ENCODE data around the gene RETN.

Gene RETN

GRCh38 chr19:7694499-7694898, 25.6 kb downstream of the RETN start:
- no peak overlapping the region for H2AFZ ChIP-seq (ENCODE audit: insufficient read depth, low read length, poor library complexity)
- no peak overlapping the region for H4K8ac ChIP-seq (ENCODE audit: low read depth, low read length)
- no peak overlapping the region for H3K27ac ChIP-seq (ENCODE audit: low read depth, low read length)
- H4K91ac ChIP-seq (ENCODE audit: low read depth, low read length), result no peak overlapping the region
- H2BK120ac ChIP-seq (ENCODE audit: insufficient read depth, low read length, poor library complexity), result no peak overlapping the region
- H3K14ac ChIP-seq (ENCODE audit: low read length), result no peak overlapping the region
- H3K36me3 ChIP-seq (ENCODE audit: control insufficient read depth in 1 of 2, insufficient read depth in 2 of 2, low read length in 2 of 2), result no peaks in the 10 kb centered on the region
- no CpG with 5 or more reads among the region's 4 CpGs for WGBS (ENCODE audit: extremely low coverage, insufficient coverage, insufficient read length)
- no peaks in the 10 kb centered on the region for H3K27me3 ChIP-seq (ENCODE audit: insufficient read depth, low read length)
- H3K4ac ChIP-seq (ENCODE audit: low read depth, low read length), result no peak overlapping the region
- no peak overlapping the region for H2AK5ac ChIP-seq (ENCODE audit: low read length)
- no peak overlapping the region for H3K4me3 ChIP-seq (ENCODE audit: low read depth, low read length)
- no peak overlapping the region for H2BK12ac ChIP-seq (ENCODE audit: low read length)
- H3K9me3 ChIP-seq (ENCODE audit: insufficient read depth, low read depth, low read length), result peaks cover 11% of the 10 kb centered on the region
- no peak overlapping the region for H3K4me2 ChIP-seq (ENCODE audit: low read length)
- H3K79me2 ChIP-seq (ENCODE audit: control insufficient read depth, insufficient read depth, low read length, poor library complexity), result no peaks in the 10 kb centered on the region
- no peaks in the 10 kb centered on the region for H3K79me1 ChIP-seq (ENCODE audit: low read length)
- H3K18ac ChIP-seq (ENCODE audit: low read length), result no peak overlapping the region
- no peak overlapping the region for H4K12ac ChIP-seq (ENCODE audit: low read depth, low read length)
- DNase-seq, result no peak
- no peak overlapping the region for H3K9ac ChIP-seq (ENCODE audit: low read length)
- H3K4me1 ChIP-seq (ENCODE audit: control insufficient read depth in 1 of 2, insufficient read depth in 2 of 2, low read length in 2 of 2), result no peaks in the 10 kb centered on the region
- no peak overlapping the region for H2BK5ac ChIP-seq (ENCODE audit: low read depth, low read length, poor library complexity)
- H3K23ac ChIP-seq (ENCODE audit: low read length), result no peak overlapping the region

- Histone ChIP-seq H2AFZ (ENCODE audit: insufficient read depth, low read length, poor library complexity) (no peak overlapping the region), H4K91ac (ENCODE audit: low read depth, low read length) (no peak overlapping the region), H3K18ac (ENCODE audit: low read length) (no peak overlapping the region), H3K79me2 (ENCODE audit: control insufficient read depth, insufficient read depth, low read length, poor library complexity) (no peaks in the 10 kb centered on the region), H2AK5ac (ENCODE audit: low read length) (no peak overlapping the region), H2BK5ac (ENCODE audit: low read depth, low read length, poor library complexity) (no peak overlapping the region), H3K14ac (ENCODE audit: low read length) (no peak overlapping the region), H3K4me3 (ENCODE audit: low read depth, low read length) (no peak overlapping the region), H3K79me1 (ENCODE audit: low read length) (no peaks in the 10 kb centered on the region), H3K27ac (ENCODE audit: low read depth, low read length) (no peak overlapping the region), H2BK12ac (ENCODE audit: low read length) (no peak overlapping the region), H4K12ac (ENCODE audit: low read depth, low read length) (no peak overlapping the region), H3K27me3 (ENCODE audit: insufficient read depth, low read length) (no peaks in the 10 kb centered on the region), H3K9me3 (ENCODE audit: insufficient read depth, low read depth, low read length) (no peaks in the 10 kb centered on the region), H3K4ac (ENCODE audit: low read depth, low read length) (no peak overlapping the region), H3K4me2 (ENCODE audit: low read length) (no peak overlapping the region), H3K9ac (ENCODE audit: low read length) (no peak overlapping the region), H3K4me1 (ENCODE audit: control insufficient read depth in 1 of 2, insufficient read depth in 2 of 2, low read length in 2 of 2) (no peaks in the 10 kb centered on the region), H4K8ac (ENCODE audit: low read depth, low read length) (no peak overlapping the region), H2BK120ac (ENCODE audit: insufficient read depth, low read length, poor library complexity) (no peak overlapping the region), H3K23ac (ENCODE audit: low read length) (no peak overlapping the region), H3K36me3 (ENCODE audit: control insufficient read depth in 1 of 2, insufficient read depth in 2 of 2, low read length in 2 of 2) (no peaks in the 10 kb centered on the region)
- no CpG with 5 or more reads among the region's 10 CpGs for WGBS (ENCODE audit: extremely low coverage, insufficient coverage, insufficient read length)
- no peak for DNase-seq
These were observed 29.0 kb downstream of the RETN start for GRCh38 chr19:7697721-7698287.

GRCh38 chr19:7698583-7698982, 29.7 kb downstream of the RETN start:
- no peak overlapping the region for H3K4me3 ChIP-seq (ENCODE audit: low read depth, low read length)
- H3K36me3 ChIP-seq (ENCODE audit: control insufficient read depth in 1 of 2, insufficient read depth in 2 of 2, low read length in 2 of 2), result no peaks in the 10 kb centered on the region
- no peaks in the 10 kb centered on the region for H3K27me3 ChIP-seq (ENCODE audit: insufficient read depth, low read length)
- H3K4me2 ChIP-seq (ENCODE audit: low read length), result no peak overlapping the region
- no peak overlapping the region for H3K9ac ChIP-seq (ENCODE audit: low read length)
- H3K18ac ChIP-seq (ENCODE audit: low read length), result no peak overlapping the region
- H4K91ac ChIP-seq (ENCODE audit: low read depth, low read length), result no peak overlapping the region
- no peak overlapping the region for H3K23ac ChIP-seq (ENCODE audit: low read length)
- H2BK120ac ChIP-seq (ENCODE audit: insufficient read depth, low read length, poor library complexity), result no peak overlapping the region
- DNase-seq, result no peak
- no peak overlapping the region for H3K14ac ChIP-seq (ENCODE audit: low read length)
- WGBS (ENCODE audit: extremely low coverage, insufficient coverage, insufficient read length), result no CpG with 5 or more reads among the region's 11 CpGs
- H3K27ac ChIP-seq (ENCODE audit: low read depth, low read length), result no peak overlapping the region
- H2BK5ac ChIP-seq (ENCODE audit: low read depth, low read length, poor library complexity), result no peak overlapping the region
- no peak overlapping the region for H3K4ac ChIP-seq (ENCODE audit: low read depth, low read length)
- no peak overlapping the region for H2AK5ac ChIP-seq (ENCODE audit: low read length)
- no peaks in the 10 kb centered on the region for H3K9me3 ChIP-seq (ENCODE audit: insufficient read depth, low read depth, low read length)
- no peaks in the 10 kb centered on the region for H3K79me1 ChIP-seq (ENCODE audit: low read length)
- no peak overlapping the region for H4K12ac ChIP-seq (ENCODE audit: low read depth, low read length)
- H2AFZ ChIP-seq (ENCODE audit: insufficient read depth, low read length, poor library complexity), result no peak overlapping the region
- H2BK12ac ChIP-seq (ENCODE audit: low read length), result no peak overlapping the region
- no peaks in the 10 kb centered on the region for H3K79me2 ChIP-seq (ENCODE audit: control insufficient read depth, insufficient read depth, low read length, poor library complexity)
- H4K8ac ChIP-seq (ENCODE audit: low read depth, low read length), result no peak overlapping the region
- no peaks in the 10 kb centered on the region for H3K4me1 ChIP-seq (ENCODE audit: control insufficient read depth in 1 of 2, insufficient read depth in 2 of 2, low read length in 2 of 2)

GRCh38 chr19:7699003-7699402, 30.2 kb downstream of the RETN start:
- no peak overlapping the region for H2AFZ ChIP-seq (ENCODE audit: insufficient read depth, low read length, poor library complexity)
- H3K4ac ChIP-seq (ENCODE audit: low read depth, low read length), result no peak overlapping the region
- no peaks in the 10 kb centered on the region for H3K79me1 ChIP-seq (ENCODE audit: low read length)
- WGBS (ENCODE audit: extremely low coverage, insufficient coverage, insufficient read length), result no CpG with 5 or more reads among the region's 2 CpGs
- H3K4me1 ChIP-seq (ENCODE audit: control insufficient read depth in 1 of 2, insufficient read depth in 2 of 2, low read length in 2 of 2), result no peaks in the 10 kb centered on the region
- no peaks in the 10 kb centered on the region for H3K79me2 ChIP-seq (ENCODE audit: control insufficient read depth, insufficient read depth, low read length, poor library complexity)
- H3K27me3 ChIP-seq (ENCODE audit: insufficient read depth, low read length), result no peaks in the 10 kb centered on the region
- no peak overlapping the region for H2AK5ac ChIP-seq (ENCODE audit: low read length)
- H3K27ac ChIP-seq (ENCODE audit: low read depth, low read length), result no peak overlapping the region
- no peak overlapping the region for H2BK120ac ChIP-seq (ENCODE audit: insufficient read depth, low read length, poor library complexity)
- H3K4me2 ChIP-seq (ENCODE audit: low read length), result no peak overlapping the region
- no peak overlapping the region for H4K91ac ChIP-seq (ENCODE audit: low read depth, low read length)
- DNase-seq, result no peak
- no peak overlapping the region for H3K18ac ChIP-seq (ENCODE audit: low read length)
- H2BK5ac ChIP-seq (ENCODE audit: low read depth, low read length, poor library complexity), result no peak overlapping the region
- H3K4me3 ChIP-seq (ENCODE audit: low read depth, low read length), result no peak overlapping the region
- H3K36me3 ChIP-seq (ENCODE audit: control insufficient read depth in 1 of 2, insufficient read depth in 2 of 2, low read length in 2 of 2), result no peaks in the 10 kb centered on the region
- H2BK12ac ChIP-seq (ENCODE audit: low read length), result no peak overlapping the region
- H3K14ac ChIP-seq (ENCODE audit: low read length), result no peak overlapping the region
- H3K9ac ChIP-seq (ENCODE audit: low read length), result no peak overlapping the region
- H4K8ac ChIP-seq (ENCODE audit: low read depth, low read length), result no peak overlapping the region
- H4K12ac ChIP-seq (ENCODE audit: low read depth, low read length), result no peak overlapping the region
- no peaks in the 10 kb centered on the region for H3K9me3 ChIP-seq (ENCODE audit: insufficient read depth, low read depth, low read length)
- no peak overlapping the region for H3K23ac ChIP-seq (ENCODE audit: low read length)

Measured in trophoblast cell (in vitro differentiated cells and primary cell).